Measurements from ENCODE around the gene CDK5. TPM values are rescaled to one million over a fixed set of nuclear protein-coding genes. Genes with fewer than 3 reads are reported as not detected.

Gene CDK5
- total and polyA plus RNA-seq, 4 experiments from 2014 or later, result 6.3 to 15.2 (median 9.1) TPM

- Histone ChIP-seq H3K27ac (ENCODE audit: low read depth, low read length) (peak overlapping the region; percentile 90), H3K4me3 (ENCODE audit: low read length in 2 of 2) (peak overlapping the region; percentile 91 to 93), H3K4me1 (ENCODE audit: insufficient read depth, low read length) (peaks cover 46% of the 10 kb centered on the region), H3K27me3 (ENCODE audit: insufficient read depth, low read length) (no peaks in the 10 kb centered on the region), H3K9me3 (ENCODE audit: control insufficient read depth in 1 of 2, low read length in 2 of 2) (no peaks in the 10 kb centered on the region), H3K36me3 (ENCODE audit: insufficient read depth, low read length) (peaks cover 12% of the 10 kb centered on the region)
- Mint-ChIP-seq H3K9me3 (no peaks in the 10 kb centered on the region), H3K27me3 (no peaks in the 10 kb centered on the region), H3K4me1 (peaks cover 14 to 45% (median 25%) of the 10 kb centered on the region in 4 donors), H3K4me3 (peak overlapping the region; percentile 83 to 90 (median 88)), H3K36me3 (peaks cover 0 to 23% of the 10 kb centered on the region in 2 donors), H3K27ac (peak overlapping the region; percentile 48 to 93 (median 83))
- no peak for DNase-seq
- ChIA-PET CTCF (ENCODE audit: partially characterized antibody) (no interaction called here), POLR2A (ENCODE audit: partially characterized antibody) (interaction anchor here (0.6 to 1.6 kb wide), 2 partner anchors 9 to 21 kb away, joined by 3 to 5 read pairs; no protein-coding TSS in a partner anchor)
- intact Hi-C loops (cut with micrococcal nuclease), result no loop called here
Observed at GRCh38 chr7:151079199-151079910, 21.7 kb upstream of the CDK5 start.

- H3K27ac ChIP-seq (ENCODE audit: low read depth, low read length), result no peak overlapping the region
- H3K27me3 ChIP-seq (ENCODE audit: insufficient read depth, low read length), result no peaks in the 10 kb centered on the region
- Mint-ChIP-seq H3K36me3 (peaks cover 0 to 23% of the 10 kb centered on the region in 2 donors), H3K27ac (peak overlapping the region; percentile 14 to 87 (median 77)), H3K27me3 (no peaks in the 10 kb centered on the region), H3K4me3 (peak overlapping the region; percentile 60 to 89 (median 83)), H3K4me1 (peaks cover 14 to 39% (median 20%) of the 10 kb centered on the region in 4 donors), H3K9me3 (no peaks in the 10 kb centered on the region)
- H3K4me1 ChIP-seq (ENCODE audit: insufficient read depth, low read length), result peaks cover 40% of the 10 kb centered on the region
- CTCF ChIA-PET (ENCODE audit: partially characterized antibody), result no interaction called here
- POLR2A ChIA-PET (ENCODE audit: partially characterized antibody), result interaction anchor here (1.3 to 1.6 kb wide), 2 partner anchors 10 to 20 kb away, joined by 3 to 5 read pairs; no protein-coding TSS in a partner anchor
- no peak overlapping the region for H3K4me3 ChIP-seq (ENCODE audit: low read length in 2 of 2)
- intact Hi-C loops (cut with micrococcal nuclease), result no loop called here
- H3K9me3 ChIP-seq (ENCODE audit: control insufficient read depth in 1 of 2, low read length in 2 of 2), result no peaks in the 10 kb centered on the region
- H3K36me3 ChIP-seq (ENCODE audit: insufficient read depth, low read length), result peaks cover 12% of the 10 kb centered on the region
- peak in 1 of 5 donors; percentile 24 for DNase-seq
Observed at GRCh38 chr7:151078233-151079040, 20.7 kb upstream of the CDK5 start.

GRCh38 chr7:151077705-151078232, 20.1 kb upstream of the CDK5 start:
- H3K9me3 Mint-ChIP-seq, result no peaks in the 10 kb centered on the region
- ChIA-PET POLR2A (ENCODE audit: partially characterized antibody) (interaction anchor here (1.3 to 2.9 kb wide), 5 partner anchors 11 to 63 kb away, joined by 3 to 14 read pairs (median 4); partner anchors contain the start of gene SLC4A2), CTCF (ENCODE audit: partially characterized antibody) (no interaction called here)
- Histone ChIP-seq H3K4me1 (ENCODE audit: insufficient read depth, low read length) (peaks cover 38% of the 10 kb centered on the region), H3K27ac (ENCODE audit: low read depth, low read length) (no peak overlapping the region), H3K27me3 (ENCODE audit: insufficient read depth, low read length) (no peaks in the 10 kb centered on the region), H3K36me3 (ENCODE audit: insufficient read depth, low read length) (peaks cover 12% of the 10 kb centered on the region), H3K9me3 (ENCODE audit: control insufficient read depth in 1 of 2, low read length in 2 of 2) (no peaks in the 10 kb centered on the region), H3K4me3 (ENCODE audit: low read length in 2 of 2) (no peak overlapping the region)
- no peaks in the 10 kb centered on the region for H3K27me3 Mint-ChIP-seq
- H3K27ac Mint-ChIP-seq, result peak overlapping the region in 6 of 7 donors; percentile 48 to 87 (median 80)
- peak in 1 of 5 donors; percentile 2 for DNase-seq
- H3K4me3 Mint-ChIP-seq, result peak overlapping the region in 6 of 8 donors; percentile 53 to 81 (median 63)
- peaks cover 13 to 36% (median 17%) of the 10 kb centered on the region in 4 donors for H3K4me1 Mint-ChIP-seq
- peaks cover 0 to 19% of the 10 kb centered on the region in 2 donors for H3K36me3 Mint-ChIP-seq
- intact Hi-C loops (cut with micrococcal nuclease), result no loop called here

- peak overlapping the region in 1 of 7 donors; percentile 41 for H3K27ac Mint-ChIP-seq
- ChIA-PET CTCF (ENCODE audit: partially characterized antibody) (no interaction called here), POLR2A (ENCODE audit: partially characterized antibody) (interaction anchor here (0.5 to 2.9 kb wide), 9 partner anchors 8 to 261 kb away, joined by 3 to 14 read pairs (median 3); partner anchors contain the start of gene SLC4A2)
- H3K36me3 Mint-ChIP-seq, result peaks cover 0 to 19% of the 10 kb centered on the region in 2 donors
- Histone ChIP-seq H3K27ac (ENCODE audit: low read depth, low read length) (no peak overlapping the region), H3K36me3 (ENCODE audit: insufficient read depth, low read length) (peaks cover 13% of the 10 kb centered on the region), H3K27me3 (ENCODE audit: insufficient read depth, low read length) (no peaks in the 10 kb centered on the region), H3K4me1 (ENCODE audit: insufficient read depth, low read length) (peaks cover 31% of the 10 kb centered on the region), H3K4me3 (ENCODE audit: low read length in 2 of 2) (no peak overlapping the region), H3K9me3 (ENCODE audit: control insufficient read depth in 1 of 2, low read length in 2 of 2) (no peaks in the 10 kb centered on the region)
- H3K4me3 Mint-ChIP-seq, result no peak overlapping the region
- H3K27me3 Mint-ChIP-seq, result no peaks in the 10 kb centered on the region
- intact Hi-C loops (cut with micrococcal nuclease), result no loop called here
- H3K4me1 Mint-ChIP-seq, result peaks cover 10 to 29% (median 14%) of the 10 kb centered on the region in 4 donors
- peak in 1 of 5 donors; percentile 44 for DNase-seq
- H3K9me3 Mint-ChIP-seq, result no peaks in the 10 kb centered on the region
Observed at GRCh38 chr7:151076863-151077704, 19.4 kb upstream of the CDK5 start.

GRCh38 chr7:151075978-151076426, 18.3 kb upstream of the CDK5 start:
- no peaks in the 10 kb centered on the region for H3K9me3 ChIP-seq (ENCODE audit: control insufficient read depth in 1 of 2, low read length in 2 of 2)
- POLR2A ChIA-PET (ENCODE audit: partially characterized antibody), result interaction anchor here (1.0 to 2.9 kb wide), 7 partner anchors 9 to 65 kb away, joined by 3 to 14 read pairs (median 3); partner anchors contain the start of gene SLC4A2
- intact Hi-C loops (cut with micrococcal nuclease), result no loop called here
- no peak for DNase-seq
- no peak overlapping the region for H3K4me3 ChIP-seq (ENCODE audit: low read length in 2 of 2)
- no peaks in the 10 kb centered on the region for H3K9me3 Mint-ChIP-seq
- H3K36me3 ChIP-seq (ENCODE audit: insufficient read depth, low read length), result peaks cover 19% of the 10 kb centered on the region
- H3K4me1 Mint-ChIP-seq, result peaks cover 8 to 22% (median 13%) of the 10 kb centered on the region in 4 donors
- H3K27me3 Mint-ChIP-seq, result no peaks in the 10 kb centered on the region
- H3K27me3 ChIP-seq (ENCODE audit: insufficient read depth, low read length), result no peaks in the 10 kb centered on the region
- H3K36me3 Mint-ChIP-seq, result peaks cover 0 to 24% of the 10 kb centered on the region in 2 donors
- CTCF ChIA-PET (ENCODE audit: partially characterized antibody), result no interaction called here
- H3K27ac Mint-ChIP-seq, result peak overlapping the region in 2 of 7 donors; percentile 42 to 73
- no peak overlapping the region for H3K4me3 Mint-ChIP-seq
- H3K27ac ChIP-seq (ENCODE audit: low read depth, low read length), result no peak overlapping the region
- H3K4me1 ChIP-seq (ENCODE audit: insufficient read depth, low read length), result peaks cover 21% of the 10 kb centered on the region

GRCh38 chr7:151075662-151075971, 17.9 kb upstream of the CDK5 start:
- H3K9me3 Mint-ChIP-seq, result no peaks in the 10 kb centered on the region
- Histone ChIP-seq H3K27me3 (ENCODE audit: insufficient read depth, low read length) (no peaks in the 10 kb centered on the region), H3K4me1 (ENCODE audit: insufficient read depth, low read length) (peaks cover 18% of the 10 kb centered on the region), H3K9me3 (ENCODE audit: control insufficient read depth in 1 of 2, low read length in 2 of 2) (no peaks in the 10 kb centered on the region), H3K27ac (ENCODE audit: low read depth, low read length) (no peak overlapping the region), H3K36me3 (ENCODE audit: insufficient read depth, low read length) (peaks cover 19% of the 10 kb centered on the region), H3K4me3 (ENCODE audit: low read length in 2 of 2) (no peak overlapping the region)
- peak in 1 of 5 donors; percentile 12 for DNase-seq
- no peaks in the 10 kb centered on the region for H3K27me3 Mint-ChIP-seq
- H3K36me3 Mint-ChIP-seq, result peaks cover 0 to 25% of the 10 kb centered on the region in 2 donors
- ChIA-PET CTCF (ENCODE audit: partially characterized antibody) (no interaction called here), POLR2A (ENCODE audit: partially characterized antibody) (interaction anchor here (1.0 to 2.9 kb wide), 4 partner anchors 9 to 64 kb away, joined by 3 to 14 read pairs (median 4); partner anchors contain the start of gene SLC4A2)
- intact Hi-C loops (cut with micrococcal nuclease), result no loop called here
- no peak overlapping the region for H3K27ac Mint-ChIP-seq
- peaks cover 8 to 22% (median 13%) of the 10 kb centered on the region in 4 donors for H3K4me1 Mint-ChIP-seq
- no peak overlapping the region for H3K4me3 Mint-ChIP-seq

All from CD4-positive, alpha-beta memory T cell (primary cell).